GM13976 (cell line): ENCODE results near the gene XXYLT1.

Experiments
- DNase-seq: peaks from one replicate; pipeline ENCODE4 v3.0.0; 2012; ENCODE audit warnings: low spot score
- in situ Hi-C: fragments of 300-500 bp; cut with MboI; formaldehyde crosslinking; loops from one replicate; pipeline ENCODE4 v1.12.0; 2022; ENCODE audit warnings: low sequenced_read_pairs, mixed read lengths, inconsistent platforms; ENCODE audit not compliant: unreplicated experiment
- TF ChIP-seq, protein P1 (sequence below): IDR thresholded peaks from 2 replicates; pipeline ENCODE4 v1.5.1; 2012; ENCODE audit warnings: borderline replicate concordance, mild to moderate bottlenecking; ENCODE audit not compliant: insufficient read depth; ENCODE audit errors: extremely low read depth, missing control alignments, control extremely low read depth

XXYLT1 gene

DNA sequence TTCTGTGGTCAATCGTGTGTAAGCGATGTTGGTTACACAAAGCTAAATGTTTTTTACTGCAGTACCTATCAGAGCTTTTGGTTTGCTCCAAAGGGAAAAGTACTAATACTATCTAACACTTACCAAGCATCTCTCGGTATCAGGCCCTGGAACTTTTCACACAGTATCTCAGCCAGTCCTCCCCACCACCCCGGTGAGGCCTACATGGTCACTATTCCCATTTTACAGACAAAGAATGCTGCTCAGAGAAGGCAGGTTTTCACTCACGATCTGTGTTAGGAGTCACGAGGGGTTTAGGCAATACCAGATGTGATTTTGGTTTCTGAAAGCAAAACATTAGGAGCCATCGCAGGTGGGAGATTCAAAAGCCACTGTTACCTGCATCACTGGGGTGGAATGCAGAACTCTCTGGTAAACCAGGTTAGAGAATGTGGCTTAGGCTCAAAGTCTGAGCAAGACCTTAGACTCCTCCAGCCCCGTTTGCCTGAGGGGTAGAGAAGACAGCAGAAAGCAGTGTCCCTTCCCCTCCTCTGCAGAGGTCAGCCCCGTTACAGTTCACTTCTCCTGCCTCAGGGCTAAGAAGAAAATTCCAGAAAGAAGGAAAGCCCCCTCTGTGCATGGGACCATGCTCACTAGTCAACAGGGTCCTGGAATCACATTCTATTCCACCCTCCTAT, 57.2 kb downstream of the XXYLT1 start:
- in situ Hi-C loops, result no loop called here
- TF ChIP-seq, protein P1, sequence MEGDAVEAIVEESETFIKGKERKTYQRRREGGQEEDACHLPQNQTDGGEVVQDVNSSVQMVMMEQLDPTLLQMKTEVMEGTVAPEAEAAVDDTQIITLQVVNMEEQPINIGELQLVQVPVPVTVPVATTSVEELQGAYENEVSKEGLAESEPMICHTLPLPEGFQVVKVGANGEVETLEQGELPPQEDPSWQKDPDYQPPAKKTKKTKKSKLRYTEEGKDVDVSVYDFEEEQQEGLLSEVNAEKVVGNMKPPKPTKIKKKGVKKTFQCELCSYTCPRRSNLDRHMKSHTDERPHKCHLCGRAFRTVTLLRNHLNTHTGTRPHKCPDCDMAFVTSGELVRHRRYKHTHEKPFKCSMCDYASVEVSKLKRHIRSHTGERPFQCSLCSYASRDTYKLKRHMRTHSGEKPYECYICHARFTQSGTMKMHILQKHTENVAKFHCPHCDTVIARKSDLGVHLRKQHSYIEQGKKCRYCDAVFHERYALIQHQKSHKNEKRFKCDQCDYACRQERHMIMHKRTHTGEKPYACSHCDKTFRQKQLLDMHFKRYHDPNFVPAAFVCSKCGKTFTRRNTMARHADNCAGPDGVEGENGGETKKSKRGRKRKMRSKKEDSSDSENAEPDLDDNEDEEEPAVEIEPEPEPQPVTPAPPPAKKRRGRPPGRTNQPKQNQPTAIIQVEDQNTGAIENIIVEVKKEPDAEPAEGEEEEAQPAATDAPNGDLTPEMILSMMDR, result no peak
- no peak for DNase-seq

DNA sequence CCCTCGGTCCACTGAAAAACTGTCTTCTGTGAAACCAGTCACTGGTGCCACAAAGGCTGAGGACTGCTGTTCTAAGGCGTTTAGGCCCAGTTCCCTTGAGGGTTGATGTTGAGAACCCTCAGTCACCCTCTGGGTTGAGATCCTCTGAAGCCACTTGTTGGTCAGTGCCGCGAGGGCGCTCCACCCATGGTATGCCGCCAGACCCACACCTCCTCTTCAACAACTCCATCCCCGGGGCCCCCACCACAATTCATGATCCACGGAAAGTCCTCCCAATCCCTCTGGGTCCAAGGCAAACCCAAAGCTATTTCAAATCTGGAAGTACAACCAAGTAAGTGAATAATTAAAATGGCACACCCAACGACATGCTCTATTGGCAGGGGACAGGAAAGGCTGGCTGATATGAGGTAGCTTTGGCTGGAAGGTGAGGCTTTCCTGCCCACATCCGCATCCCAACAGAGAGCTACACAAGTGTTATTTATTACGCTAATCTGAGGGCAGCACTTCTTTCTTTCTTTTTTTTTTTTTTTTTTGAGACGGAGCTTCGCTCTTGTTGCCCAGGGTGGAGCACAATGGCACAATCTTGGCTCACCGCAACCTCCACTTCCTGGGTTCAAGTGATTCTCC, 58.1 kb downstream of the XXYLT1 start:
- TF ChIP-seq, protein P1, result no peak
- DNase-seq, result no peak
- in situ Hi-C loops, result no loop called here

DNA sequence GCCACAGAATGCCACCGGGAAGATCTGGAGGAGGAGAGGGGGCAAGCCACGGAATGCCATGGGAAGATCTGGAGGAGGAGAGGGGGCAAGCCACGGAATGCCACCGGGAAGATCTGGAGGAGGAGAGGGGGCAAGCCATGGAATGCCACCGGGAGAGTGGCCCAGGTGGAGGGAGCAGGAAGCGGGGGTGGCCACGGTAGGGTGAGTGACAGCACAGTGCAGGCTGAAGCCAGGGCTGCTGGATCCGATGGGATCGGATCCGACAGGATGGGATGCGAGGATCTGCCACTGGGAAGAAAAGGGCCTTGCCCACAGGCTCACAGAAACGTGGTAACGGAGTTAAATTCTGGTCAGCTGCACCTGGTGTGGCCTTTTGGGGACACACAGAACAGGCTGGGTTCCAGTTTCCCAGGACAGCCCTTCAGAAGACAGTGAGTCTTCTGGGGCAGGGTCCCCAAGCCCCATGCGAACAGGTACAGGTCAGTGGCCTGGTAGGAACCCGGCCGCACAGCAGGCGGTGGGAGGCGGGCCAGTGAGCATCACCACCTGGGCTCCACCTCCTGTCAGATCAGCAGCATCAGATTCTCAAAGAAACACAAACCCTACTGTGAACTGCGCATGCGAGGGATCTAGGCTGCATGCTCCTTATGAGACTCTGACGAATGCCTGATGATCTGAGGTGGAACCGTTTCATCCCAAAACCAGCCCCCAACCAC, 58.8 kb downstream of the XXYLT1 start:
- DNase-seq, result no peak
- in situ Hi-C loops, result no loop called here
- TF ChIP-seq, protein P1, result no peak

DNA sequence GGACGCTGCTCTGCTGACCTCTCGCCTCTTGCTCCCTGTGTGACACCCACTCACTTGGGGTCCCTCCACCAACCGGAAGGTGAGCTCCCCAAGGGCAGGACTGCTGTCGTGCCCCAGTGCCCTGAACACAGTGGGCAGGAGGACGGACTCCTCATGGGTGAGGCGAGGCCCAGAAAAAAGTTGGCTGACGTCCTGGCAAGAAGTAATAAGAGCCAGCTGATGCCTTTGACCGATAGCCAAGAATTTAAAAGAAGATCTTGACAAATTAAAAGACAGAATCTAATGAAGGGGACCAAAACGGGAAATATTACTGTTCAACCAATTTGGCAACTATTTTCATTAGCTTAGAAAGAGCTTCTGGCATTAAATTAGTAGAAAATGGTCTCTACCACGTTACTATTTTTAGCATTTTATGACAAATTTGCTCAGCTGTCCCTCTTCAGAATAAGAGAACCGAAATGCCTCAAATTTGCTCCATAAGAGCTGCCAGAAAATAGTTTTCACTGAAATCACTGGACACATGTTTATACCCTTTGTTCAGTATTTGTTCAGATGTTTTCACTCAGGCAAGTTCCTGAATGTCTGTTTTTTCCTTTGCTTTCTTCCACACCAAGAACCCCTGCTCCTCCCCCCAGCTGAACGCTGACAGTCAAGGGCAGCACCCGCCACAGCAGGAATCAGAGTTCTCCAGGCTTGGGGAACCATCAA, 60.5 kb downstream of the XXYLT1 start:
- TF ChIP-seq, protein P1, result no peak
- in situ Hi-C loops, result no loop called here
- DNase-seq, result no peak

DNA sequence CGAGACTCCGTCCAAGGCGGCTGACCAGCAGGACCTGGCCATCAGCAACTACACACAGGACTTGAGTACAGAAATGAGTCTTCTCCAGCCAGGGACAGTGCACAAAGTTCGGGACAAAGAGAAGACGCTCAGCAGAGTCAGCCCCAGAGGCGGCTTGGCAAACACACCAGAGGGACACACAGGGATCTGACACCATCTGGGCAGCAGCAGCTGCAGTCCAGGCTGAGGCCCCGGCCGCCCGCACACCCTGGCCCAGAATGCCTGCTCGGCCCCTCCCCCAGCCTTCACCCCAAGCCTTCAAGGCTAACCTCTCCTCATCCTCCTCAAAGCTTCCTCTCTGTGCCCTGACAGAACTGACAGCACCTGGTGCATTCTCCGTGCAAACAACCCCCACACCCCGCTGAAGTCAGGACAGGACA, 61.1 kb downstream of the XXYLT1 start:
- TF ChIP-seq, protein P1, result no peak
- in situ Hi-C loops, result no loop called here
- no peak for DNase-seq

DNA sequence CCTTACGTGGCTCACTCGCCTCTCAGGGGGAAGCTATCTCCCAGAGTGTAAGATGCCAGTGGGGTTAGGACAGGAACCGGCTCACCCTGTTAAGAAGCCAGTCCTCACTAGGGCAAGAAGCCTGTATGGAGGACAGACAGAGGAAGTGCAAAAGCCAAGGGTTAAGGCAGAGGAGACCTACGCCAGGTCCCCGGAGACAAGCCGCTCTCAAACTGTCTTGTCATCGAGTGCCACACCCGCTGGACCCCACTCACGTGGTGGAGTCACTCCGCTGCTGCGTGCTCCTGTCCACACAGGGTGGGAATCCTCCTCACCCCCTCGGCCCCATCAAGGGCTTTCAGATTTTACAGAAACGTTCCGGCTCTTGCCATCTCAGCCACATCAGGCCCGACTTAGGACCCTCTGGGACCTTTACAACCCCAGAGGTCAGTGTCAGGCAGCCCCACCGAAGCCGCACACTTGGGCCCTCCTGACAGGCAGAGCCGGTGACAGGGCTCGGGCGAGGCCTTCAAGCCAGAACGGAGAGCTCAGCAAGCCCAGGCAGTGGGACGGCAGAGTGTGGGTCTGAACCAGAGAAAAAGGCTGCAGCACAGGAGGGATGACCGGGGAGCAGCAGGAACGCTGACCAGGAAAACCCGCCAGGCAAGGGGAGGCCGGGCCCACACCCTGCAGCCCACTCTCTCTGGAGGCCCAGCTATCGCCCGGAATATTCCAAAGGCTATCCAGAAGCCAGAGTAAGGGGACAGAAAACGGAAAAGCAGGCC, 61.7 kb downstream of the XXYLT1 start:
- in situ Hi-C loops, result no loop called here
- DNase-seq, result no peak
- TF ChIP-seq, protein P1, result no peak
